GM12874 (cell line): Measurements from ENCODE around the gene GPS2.

ENCODE experiments used
- TF ChIP-seq, protein P1 (sequence below): IDR thresholded peaks from 2 replicates; pipeline ENCODE4 v1.5.1; 2011; ENCODE audit warnings: low read depth, mild to moderate bottlenecking, control low read depth, low read length, moderate library complexity; ENCODE audit not compliant: insufficient read depth

Gene GPS2

DNA sequence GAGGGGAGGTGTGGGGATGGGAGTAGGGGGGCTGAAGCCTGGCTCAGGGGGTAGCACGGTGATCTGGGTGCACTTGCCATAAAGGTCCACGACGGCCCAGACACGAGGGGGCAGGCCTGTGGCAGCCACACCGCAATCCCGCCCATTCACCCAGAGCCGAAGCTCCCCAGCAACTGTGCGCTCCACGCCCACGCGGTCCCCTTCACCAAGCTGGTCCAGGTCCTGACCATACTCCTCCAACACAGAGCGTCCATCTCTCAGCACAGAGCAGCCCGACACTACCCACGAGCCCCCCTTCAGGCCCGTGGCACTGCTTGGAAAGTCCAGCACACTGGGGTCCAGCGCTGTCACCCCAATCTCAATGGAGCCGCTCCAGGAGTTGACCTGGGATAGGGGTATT lies 12.3 kb upstream of the GPS2 start:
- TF ChIP-seq, protein P1, sequence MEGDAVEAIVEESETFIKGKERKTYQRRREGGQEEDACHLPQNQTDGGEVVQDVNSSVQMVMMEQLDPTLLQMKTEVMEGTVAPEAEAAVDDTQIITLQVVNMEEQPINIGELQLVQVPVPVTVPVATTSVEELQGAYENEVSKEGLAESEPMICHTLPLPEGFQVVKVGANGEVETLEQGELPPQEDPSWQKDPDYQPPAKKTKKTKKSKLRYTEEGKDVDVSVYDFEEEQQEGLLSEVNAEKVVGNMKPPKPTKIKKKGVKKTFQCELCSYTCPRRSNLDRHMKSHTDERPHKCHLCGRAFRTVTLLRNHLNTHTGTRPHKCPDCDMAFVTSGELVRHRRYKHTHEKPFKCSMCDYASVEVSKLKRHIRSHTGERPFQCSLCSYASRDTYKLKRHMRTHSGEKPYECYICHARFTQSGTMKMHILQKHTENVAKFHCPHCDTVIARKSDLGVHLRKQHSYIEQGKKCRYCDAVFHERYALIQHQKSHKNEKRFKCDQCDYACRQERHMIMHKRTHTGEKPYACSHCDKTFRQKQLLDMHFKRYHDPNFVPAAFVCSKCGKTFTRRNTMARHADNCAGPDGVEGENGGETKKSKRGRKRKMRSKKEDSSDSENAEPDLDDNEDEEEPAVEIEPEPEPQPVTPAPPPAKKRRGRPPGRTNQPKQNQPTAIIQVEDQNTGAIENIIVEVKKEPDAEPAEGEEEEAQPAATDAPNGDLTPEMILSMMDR = no peak

DNA sequence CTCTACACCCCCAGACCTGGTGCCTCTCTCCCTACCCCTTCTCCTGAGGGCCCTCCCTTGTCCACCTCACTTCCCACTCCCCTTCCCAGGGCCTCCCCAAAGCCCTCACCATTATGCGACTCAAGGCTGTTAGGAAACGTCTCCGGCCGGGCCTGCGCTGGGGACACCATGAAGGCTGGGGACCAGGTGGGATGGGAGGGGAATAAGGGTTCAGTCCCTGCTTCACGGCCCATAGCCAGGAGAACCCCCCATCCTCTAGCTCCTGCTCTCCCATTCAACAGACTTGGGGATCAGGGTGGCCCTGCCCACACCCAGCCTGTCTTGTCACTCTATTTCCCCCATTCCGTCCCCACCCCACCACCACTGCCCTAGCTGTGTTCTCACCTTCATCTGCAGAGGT lies 11.9 kb upstream of the GPS2 start:
- TF ChIP-seq, protein P1 = no peak

DNA sequence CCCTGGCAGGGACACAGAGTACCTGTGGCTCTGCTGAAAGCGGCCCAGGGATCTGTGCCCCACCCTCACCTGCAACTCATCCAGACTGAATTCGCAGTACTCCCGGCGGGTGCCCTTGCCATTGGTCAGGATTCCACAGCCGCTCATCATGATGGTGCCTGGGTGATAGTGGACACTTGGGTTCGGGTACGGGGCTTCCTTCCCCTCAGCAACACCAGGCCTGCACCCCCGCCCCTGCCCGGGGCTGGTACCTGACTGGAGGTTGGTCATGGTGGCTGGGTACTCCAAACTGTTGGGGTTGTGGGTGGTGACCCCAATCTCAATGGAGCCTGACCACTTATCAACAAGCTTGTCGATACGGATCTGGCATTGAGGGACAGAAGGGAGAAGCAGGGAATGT lies 11.0 kb upstream of the GPS2 start:
- TF ChIP-seq, protein P1 = no peak

- TF ChIP-seq, protein P1 = no peak
These were observed 9.9 kb upstream of the GPS2 start for GRCh38 chr17:7325031-7325528.

DNA sequence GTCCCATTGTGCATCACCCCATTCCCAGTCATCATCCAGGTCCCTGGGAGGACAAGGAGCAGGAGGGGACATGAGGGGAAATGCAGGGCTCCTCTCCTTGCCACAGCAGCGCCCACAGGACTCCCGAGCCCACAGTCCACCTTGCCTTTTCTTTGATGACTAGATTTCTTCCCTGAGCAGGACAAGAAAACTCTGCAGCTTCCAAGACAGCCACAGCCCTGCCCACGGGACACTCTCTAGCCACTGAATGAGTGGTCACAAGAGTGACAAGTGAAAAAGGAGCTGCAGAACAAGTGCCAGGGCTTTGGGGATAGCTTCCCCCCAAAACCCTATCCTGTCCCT lies 9.2 kb upstream of the GPS2 start:
- TF ChIP-seq, protein P1 = no peak

DNA sequence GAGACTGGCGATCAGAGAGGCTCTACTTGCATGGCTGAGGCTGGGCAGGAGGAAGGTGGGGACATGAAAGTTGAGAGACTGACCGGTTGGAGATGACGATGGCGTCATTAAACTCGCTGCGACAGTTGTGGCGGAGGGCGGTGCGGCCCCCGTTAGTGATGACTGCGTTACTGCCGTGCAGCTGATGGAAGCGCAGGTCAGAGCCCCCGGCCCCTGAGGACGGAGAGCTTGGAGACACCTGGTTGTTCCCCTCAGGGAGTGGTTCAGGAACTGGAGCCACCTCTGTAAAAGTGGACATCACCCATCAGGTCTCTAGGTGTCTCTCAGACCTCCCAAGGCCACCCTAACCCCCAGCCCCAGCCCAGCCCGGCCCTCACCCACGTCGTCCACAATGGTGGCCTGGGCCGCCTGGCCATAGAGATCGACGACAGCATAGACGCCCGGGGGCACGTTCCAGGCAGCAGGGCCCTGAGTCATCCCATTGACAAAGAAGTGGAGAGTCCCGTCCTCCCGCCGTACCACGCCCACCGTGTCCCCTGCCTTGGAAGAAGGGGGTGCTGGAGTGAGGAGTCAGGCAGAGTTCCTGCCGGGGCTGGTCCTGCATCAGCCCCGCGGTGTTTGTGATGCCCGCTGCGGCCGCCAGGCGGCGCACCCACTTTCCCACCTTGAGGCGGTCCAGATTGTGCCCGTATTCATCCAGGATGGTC lies 8.7 kb upstream of the GPS2 start:
- TF ChIP-seq, protein P1 = peak; percentile 98

DNA sequence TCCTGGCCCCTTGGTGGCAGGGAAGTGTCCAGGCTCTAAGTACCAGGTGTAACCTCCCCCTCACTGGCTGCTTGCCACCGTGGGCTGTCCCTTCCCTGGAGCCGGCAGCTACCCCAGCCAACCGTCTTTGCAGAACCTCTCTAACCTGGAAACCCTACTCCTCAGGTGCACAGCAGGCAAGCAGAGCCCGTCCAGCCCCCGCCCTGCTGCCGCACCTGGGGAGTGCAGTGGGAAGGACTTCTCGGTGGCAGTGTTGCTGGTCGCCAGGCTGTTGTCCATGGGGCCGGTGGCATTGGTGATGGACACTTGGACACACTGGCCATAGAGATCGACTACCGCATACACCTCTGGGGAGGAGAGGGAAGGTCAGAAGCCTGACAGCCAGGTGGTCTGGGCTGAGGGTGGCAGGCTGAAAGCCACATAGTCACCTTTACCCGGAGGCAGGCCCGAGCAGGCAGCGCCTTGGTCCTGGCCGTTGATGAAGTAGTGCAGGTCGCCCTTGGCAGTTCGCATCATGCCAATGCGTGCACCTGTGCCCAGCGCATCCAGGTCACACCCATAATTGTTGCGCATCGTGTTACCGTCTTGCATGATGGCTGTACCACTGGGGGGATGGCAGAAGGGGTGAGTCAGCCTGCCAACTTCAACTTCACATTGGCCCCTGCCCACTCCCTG lies 7.5 kb upstream of the GPS2 start:
- TF ChIP-seq, protein P1 = no peak
